HG03354 (cell line): ENCODE results near the gene METTL18.

Experiments used
- ATAC-seq: cut with Tn5 transposase; IDR thresholded peaks from one replicate; pipeline ENCODE4 v1.9.1; 2021; ENCODE audit warnings: mild to moderate bottlenecking; ENCODE audit not compliant: unreplicated experiment, poor library complexity, severe bottlenecking

Gene METTL18

DNA sequence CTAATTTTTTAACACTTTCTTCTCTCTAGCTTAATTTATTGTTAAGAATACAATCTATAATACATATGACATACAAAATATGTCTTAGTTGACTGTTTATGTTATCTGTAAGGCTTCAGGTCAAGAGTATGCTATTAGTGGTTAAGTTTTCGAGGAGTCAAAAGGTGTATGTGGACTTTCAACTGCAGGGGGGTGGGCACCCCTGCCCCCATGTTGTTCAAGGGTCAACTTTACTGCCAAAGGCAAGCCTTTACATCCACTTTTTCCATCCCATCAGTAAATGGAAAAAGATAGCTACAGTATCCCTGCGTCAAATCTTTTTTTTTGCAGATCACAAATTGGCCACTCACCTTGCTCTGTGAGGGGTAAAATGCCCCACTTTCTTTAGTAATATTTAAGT lies 6.3 kb downstream of the METTL18 start:
- no peak for ATAC-seq

DNA sequence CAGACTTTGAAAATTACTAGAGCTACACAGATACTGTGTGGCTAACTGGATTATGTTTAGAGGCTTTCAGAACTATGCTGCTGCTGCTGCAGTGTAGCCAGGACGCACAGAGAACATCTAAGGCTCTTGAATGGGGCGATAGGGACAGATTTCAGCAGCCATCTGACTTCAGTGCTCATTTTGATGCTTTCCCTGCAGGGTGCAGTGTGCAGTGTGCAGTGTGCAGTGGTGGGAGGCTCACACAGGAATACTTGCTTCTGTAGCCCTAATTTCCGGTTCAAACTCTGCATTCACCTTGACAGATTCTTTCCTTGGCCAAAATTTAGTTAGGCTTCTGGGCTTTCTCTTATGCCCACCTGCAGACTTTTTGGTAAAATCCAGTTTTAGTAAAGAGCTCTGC lies 7.7 kb downstream of the METTL18 start:
- ATAC-seq, result no peak

- ATAC-seq, result no peak
These were observed 9.4 kb downstream of the METTL18 start for GRCh38 chr1:169785267-169785666.

- no peak for ATAC-seq
These were observed 10.6 kb downstream of the METTL18 start for GRCh38 chr1:169784102-169784501.

DNA sequence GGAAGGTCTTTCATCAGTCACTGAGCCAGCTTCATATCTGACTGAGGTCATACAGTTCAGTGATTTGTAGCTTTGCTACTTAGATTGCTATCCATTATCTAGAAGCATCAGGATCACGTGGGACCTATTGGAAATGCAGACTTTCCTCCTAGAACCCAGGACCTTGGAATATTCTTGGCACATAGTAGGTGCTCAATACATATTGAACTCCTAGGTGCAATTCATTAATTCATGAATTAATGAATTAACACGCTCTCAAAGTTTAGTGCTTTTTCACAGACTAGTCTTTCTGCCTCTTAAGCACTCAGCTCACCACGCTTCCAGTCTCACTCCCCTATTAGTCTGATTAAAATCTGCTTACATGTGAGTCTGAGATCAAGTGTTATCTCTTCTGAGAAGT lies 12.1 kb downstream of the METTL18 start:
- ATAC-seq, result no peak

GRCh38 chr1:169779970-169780369 lies 14.7 kb downstream of the METTL18 start:
- ATAC-seq, result no peak

- ATAC-seq, result no peak
These were observed 15.6 kb downstream of the METTL18 start for GRCh38 chr1:169779150-169779549.

DNA sequence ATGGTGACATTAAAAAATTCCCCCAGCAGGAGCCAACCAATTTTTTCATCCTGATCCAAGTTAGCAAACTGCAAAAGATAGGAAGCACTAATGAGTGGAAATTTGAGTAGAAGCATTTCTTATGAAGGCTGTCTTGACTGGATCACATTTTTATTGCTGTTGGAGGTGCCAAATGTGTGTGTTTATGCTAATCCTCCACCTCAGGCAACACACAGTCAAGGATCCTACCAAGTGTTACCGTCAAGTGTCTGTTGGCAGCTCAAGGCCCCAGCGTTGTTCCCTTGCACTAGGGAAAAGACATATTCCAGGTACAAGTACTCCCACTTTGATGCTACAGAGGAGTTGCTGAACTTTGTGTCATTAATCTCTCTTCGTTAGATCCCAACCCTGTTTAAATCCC lies 18.3 kb downstream of the METTL18 start:
- ATAC-seq, result no peak

DNA sequence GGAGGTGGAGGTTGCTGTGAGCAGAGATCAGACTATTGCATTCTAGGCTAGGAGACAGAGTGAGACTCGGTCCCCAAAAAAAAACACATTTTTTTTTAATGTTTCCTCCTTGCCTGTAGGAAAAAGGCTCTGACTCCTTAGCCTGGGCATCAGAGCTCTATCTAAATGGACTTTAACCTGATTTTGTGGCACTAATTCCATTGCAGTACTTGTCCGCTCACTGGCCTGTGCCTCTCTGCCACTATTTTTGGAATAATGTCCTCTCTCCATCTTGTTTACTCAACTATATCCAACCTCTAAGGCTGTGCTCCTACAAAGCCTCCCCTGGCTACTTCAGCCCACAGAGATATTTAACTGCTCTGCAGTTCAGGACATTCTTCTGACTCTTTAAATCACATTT lies 26.5 kb downstream of the METTL18 start:
- ATAC-seq, result no peak

DNA sequence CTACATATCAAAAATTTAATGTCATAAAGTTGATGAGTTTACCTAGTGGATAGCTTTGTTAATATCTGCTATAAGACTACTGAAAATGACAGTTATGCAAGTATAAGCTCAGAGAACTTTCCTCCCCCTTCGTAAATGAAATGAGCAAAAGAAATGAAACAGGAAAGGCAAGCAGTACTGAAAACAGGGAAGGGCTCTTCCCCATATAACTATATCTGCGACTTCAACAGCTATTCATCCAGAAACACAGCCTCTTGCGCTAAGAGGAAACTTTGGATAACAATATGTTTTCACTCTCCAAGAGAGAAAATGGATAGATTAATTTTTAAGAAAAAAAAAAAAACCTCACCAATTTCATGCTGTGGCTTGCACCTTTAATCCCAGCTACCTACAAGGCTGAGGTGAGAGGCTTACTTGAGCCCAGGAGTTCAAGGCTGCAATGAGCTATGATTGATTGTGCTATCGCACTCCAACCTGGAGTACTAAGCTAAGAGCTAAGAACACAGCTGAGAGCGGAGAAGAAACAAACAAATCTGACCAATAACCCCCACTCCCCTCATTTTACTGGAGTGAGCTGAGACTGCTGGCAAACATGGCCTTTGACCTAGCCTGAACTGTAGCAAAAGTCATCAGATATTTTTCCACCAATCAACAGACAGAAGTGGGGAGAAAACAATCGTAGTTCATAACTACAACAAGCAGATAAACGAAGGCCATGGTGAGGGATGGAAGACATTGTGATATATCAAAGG lies 29.0 kb downstream of the METTL18 start:
- no peak for ATAC-seq

DNA sequence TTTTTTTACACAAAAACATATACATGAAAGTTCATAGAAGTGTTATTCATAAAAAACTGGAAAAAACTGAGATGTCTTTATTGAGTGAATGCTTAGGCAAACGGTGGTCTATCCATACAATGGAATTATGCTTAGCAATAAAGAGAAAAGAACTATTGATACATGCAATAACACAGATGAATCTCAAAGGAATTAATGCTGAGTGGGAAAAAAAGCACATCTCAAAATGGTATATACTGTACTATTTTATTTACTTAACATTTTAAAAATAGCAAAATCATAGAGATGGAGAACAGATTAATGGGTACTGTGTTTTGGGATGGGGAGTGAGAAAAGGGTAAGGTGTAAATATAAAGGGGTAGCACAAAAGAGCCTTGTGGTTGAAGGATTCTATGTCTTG lies 29.8 kb downstream of the METTL18 start:
- ATAC-seq, result no peak

DNA sequence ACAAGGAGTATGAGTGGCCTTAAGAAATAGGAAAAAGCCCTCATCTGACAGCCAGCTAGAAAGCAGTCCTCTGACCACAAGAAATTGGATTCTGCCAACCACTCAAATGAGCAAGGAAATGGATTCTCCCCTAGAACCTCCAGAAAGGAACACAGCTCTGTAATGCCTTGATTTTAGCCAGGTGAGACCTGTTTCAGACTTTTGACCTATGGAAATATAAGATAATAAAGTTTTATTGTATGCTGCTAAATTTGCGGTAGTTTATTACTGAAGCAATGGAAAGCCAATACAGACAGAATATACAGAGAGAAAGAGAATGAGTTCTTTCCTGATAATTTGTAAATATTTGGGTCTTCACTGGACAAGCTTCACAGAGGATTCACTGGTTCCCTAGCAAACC lies 32.0 kb downstream of the METTL18 start:
- ATAC-seq, result no peak

GRCh38 chr1:169759038-169759437 lies 35.7 kb downstream of the METTL18 start:
- no peak for ATAC-seq

- no peak for ATAC-seq
These were observed 41.2 kb downstream of the METTL18 start for GRCh38 chr1:169753549-169753948.

GRCh38 chr1:169750041-169750440 lies 44.7 kb downstream of the METTL18 start:
- ATAC-seq, result no peak

DNA sequence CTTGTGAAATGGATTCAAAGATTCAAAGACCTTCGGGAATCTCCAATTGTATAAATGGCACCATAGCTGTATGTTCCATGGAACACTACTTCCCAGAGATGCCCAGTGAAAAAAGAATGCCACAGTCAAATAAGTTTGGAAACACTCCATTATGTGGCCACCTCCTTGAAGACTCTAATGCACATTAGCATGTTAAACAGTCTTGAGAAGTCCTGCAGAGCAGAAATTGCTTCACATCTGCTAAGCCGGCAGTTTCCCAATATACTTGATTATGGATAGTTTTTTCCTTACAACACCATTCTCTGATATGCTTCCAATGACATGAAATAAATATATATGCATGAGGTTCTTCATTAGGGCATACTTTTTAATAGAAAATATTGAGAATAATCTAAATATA lies 48.2 kb downstream of the METTL18 start:
- ATAC-seq, result no peak

DNA sequence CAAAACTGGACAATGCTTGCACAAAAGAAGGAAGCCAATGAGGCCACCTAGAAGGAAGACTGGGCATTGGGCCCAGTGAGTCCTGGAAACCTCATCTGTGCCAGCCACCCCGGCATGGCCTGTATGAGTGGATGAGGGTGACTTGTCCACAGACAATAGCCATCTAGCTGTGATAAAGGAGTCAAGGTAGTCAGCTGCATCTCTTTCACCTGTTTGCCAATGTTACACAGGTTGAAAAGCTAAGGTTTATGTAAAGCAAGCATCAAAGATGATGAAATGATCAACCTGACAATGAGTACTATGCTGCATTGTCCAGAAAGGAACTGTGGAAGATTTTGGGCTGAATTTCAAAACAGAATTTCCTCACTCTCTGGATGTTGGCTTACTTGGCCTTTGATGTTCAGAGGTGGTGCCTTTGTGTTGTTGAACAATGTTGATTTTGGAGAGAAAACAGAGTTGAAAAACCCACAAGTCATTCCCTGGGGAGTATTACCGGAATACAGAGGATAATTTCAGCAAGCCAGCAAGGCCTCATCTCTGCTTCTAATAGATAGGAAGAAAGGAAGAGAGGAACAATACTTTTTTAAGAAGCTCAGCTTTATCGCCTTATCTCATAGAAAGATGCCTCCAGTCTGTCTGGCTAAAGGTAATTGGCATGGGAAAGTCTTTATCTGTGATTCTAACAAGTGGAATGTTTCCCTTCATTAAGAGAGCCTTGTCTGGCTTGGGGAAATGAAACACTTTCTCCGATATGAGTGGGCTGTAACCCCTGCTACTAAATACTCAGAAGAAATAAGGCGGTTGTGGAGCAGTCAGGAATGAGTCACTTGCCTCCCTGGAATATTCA lies 49.5 kb downstream of the METTL18 start:
- no peak for ATAC-seq
